ENCODE results near the gene TMEM271. TPM values are rescaled to one million over a fixed set of nuclear protein-coding genes. Genes with fewer than 3 reads are reported as not detected.

Gene TMEM271
- total RNA-seq, 1 donor from 2014 or later: not detected

- intact Hi-C loops (cut with micrococcal nuclease): no loop called here
Observed at GRCh38 chr4:534101-534575, 42.0 kb downstream of the TMEM271 start.

GRCh38 chr4:533318-534100, 42.6 kb downstream of the TMEM271 start:
- intact Hi-C loops (cut with micrococcal nuclease): no loop called here

- intact Hi-C loops (cut with micrococcal nuclease): no loop called here
Observed at GRCh38 chr4:532588-533317, 43.3 kb downstream of the TMEM271 start.

GRCh38 chr4:531721-532565, 44.2 kb downstream of the TMEM271 start:
- intact Hi-C loops (cut with micrococcal nuclease): no loop called here

- intact Hi-C loops (cut with micrococcal nuclease): no loop called here
Observed at GRCh38 chr4:531076-531475, 45.0 kb downstream of the TMEM271 start.

GRCh38 chr4:530017-530781, 45.9 kb downstream of the TMEM271 start:
- intact Hi-C loops (cut with micrococcal nuclease): no loop called here

GRCh38 chr4:529563-529962, 46.5 kb downstream of the TMEM271 start:
- intact Hi-C loops (cut with micrococcal nuclease): no loop called here

GRCh38 chr4:528835-529234, 47.3 kb downstream of the TMEM271 start:
- intact Hi-C loops (cut with micrococcal nuclease): no loop called here

GRCh38 chr4:528296-528695, 47.8 kb downstream of the TMEM271 start:
- intact Hi-C loops (cut with micrococcal nuclease): no loop called here

- intact Hi-C loops (cut with micrococcal nuclease): no loop called here
Observed at GRCh38 chr4:526971-527460, 49.1 kb downstream of the TMEM271 start.

GRCh38 chr4:526189-526909, 49.7 kb downstream of the TMEM271 start:
- intact Hi-C loops (cut with micrococcal nuclease): no loop called here

GRCh38 chr4:525660-526059, 50.4 kb downstream of the TMEM271 start:
- intact Hi-C loops (cut with micrococcal nuclease): no loop called here

- intact Hi-C loops (cut with micrococcal nuclease): no loop called here
Observed at GRCh38 chr4:524196-524595, 51.9 kb downstream of the TMEM271 start.

Other genes with a start within 250 kb of the TMEM271 start
- 26.4 and 31.5 TPM in 2 replicates for gene ZNF141, start 238.5 kb downstream of the TMEM271 start, total RNA-seq
- gene ZNF721, start 77.1 kb downstream of the TMEM271 start, total RNA-seq: 29.8 and 30.6 TPM in 2 replicates
- 58.9 and 62.4 TPM in 2 replicates for gene PIGG, start 77.1 kb downstream of the TMEM271 start, total RNA-seq
- gene PDE6B, start 49.3 kb upstream of the TMEM271 start, total RNA-seq: 13.5 and 14.1 TPM in 2 replicates
- 203 and 214 TPM in 2 replicates for gene ATP5ME, start 98.0 kb upstream of the TMEM271 start, total RNA-seq
- gene MYL5, start 98.2 kb upstream of the TMEM271 start, total RNA-seq: 21.2 and 22.4 TPM in 2 replicates
- 0.16 and 0.43 TPM in 2 replicates for gene SLC49A3, start 112.9 kb upstream of the TMEM271 start, total RNA-seq
- gene PCGF3, start 129.5 kb upstream of the TMEM271 start, total RNA-seq: 33.8 and 34.7 TPM in 2 replicates
- 0.48 and 0.86 TPM in 2 replicates for gene CPLX1, start 249.8 kb upstream of the TMEM271 start, total RNA-seq

All from T-helper 2 cell treated with Interferon-gamma antibody and Interleukin-4, amounts not matched to agents 100 ng/mL and 5 ng/mL, for 36 hours (primary cell).